K562 (cell line): ENCODE results near the gene NALCN. TPM values are rescaled to one million over a fixed set of nuclear protein-coding genes. Genes with fewer than 3 reads are reported as not detected.

ENCODE experiments used
- ATAC-seq: fragments of 200-7000 bp; cut with Tn5 transposase; 3 replicates; pipeline ENCODE4 v1.9.1; 2020; ENCODE audit warnings: moderate library complexity
- BruUV-seq: library from RNA; stranded (reverse); fragments of 400-500 nt; replicated peaks from 2 replicates; lab custom pipeline; 2021; lab: Mats Ljungman, UMichigan
- CTCF ChIA-PET: fragments of 300-600 bp; formaldehyde crosslinking; extraction: SDS; loops from one replicate; lab custom pipeline; 2021; ENCODE audit warnings: low intra/inter-chr PET ratio; lab: Yijun Ruan, JAX
- POLR2A ChIA-PET: fragments of 300-600, 350-650 bp; sonication (Branson Sonifier 250); formaldehyde crosslinking; extraction: SDS; loops from one replicate; lab custom pipeline; 2021; ENCODE audit warnings: antibody characterized with exemption, inconsistent platforms; lab: Yijun Ruan, JAX
- DNase-seq, 4 experiments: peaks; one replicate each; pipeline versions ENCODE4 v3.0.0 to v3.0.0-alpha.2; 2011 to 2018; ENCODE audit warnings: low spot score in 3 of 4, mixed read lengths in 3 of 4; ENCODE audit errors: extremely low read depth in 1 of 4
- FAIRE-seq: peaks from 2 replicates; lab custom pipeline; 2011; peaks lifted over from hg19 to GRCh38; lab: Jason Lieb, UNC
- H2AFZ ChIP-seq: 2 replicates; pipeline ENCODE4 v1.6.0; 2011; ENCODE audit warnings: low read depth, low read length, control low read depth, inconsistent platforms
- H3K27ac ChIP-seq: fragments of 200-600 bp; 3 replicates; pipeline ENCODE4 v1.8.0; 2011; ENCODE audit warnings: low read depth, mild to moderate bottlenecking, control low read depth, inconsistent platforms, low read length, moderate library complexity, mixed read lengths; ENCODE audit errors: extremely low read depth
- H3K27me3 ChIP-seq, 2 experiments: fragments of 300-600 bp in 1 of 2; 2 replicates in 1 of 2; 3 replicates in 1 of 2; pipeline versions ENCODE4 v1.6.0 to v1.8.0; 2011; ENCODE audit warnings: inconsistent platforms in 2 of 2, low read length in 2 of 2, mild to moderate bottlenecking in 1 of 2, mixed read lengths in 1 of 2, moderate library complexity in 1 of 2; ENCODE audit not compliant: control insufficient read depth in 2 of 2, insufficient read depth in 2 of 2
- H3K36me3 ChIP-seq: fragments of 300-600 bp; 3 replicates; pipeline ENCODE4 v1.8.0; 2011; ENCODE audit warnings: mild to moderate bottlenecking, low read length, inconsistent platforms; ENCODE audit not compliant: control insufficient read depth, insufficient read depth
- H3K4me1 ChIP-seq, 2 experiments: fragments of 200-600 bp in 1 of 2; replicated peaks in 1 of 2; 2 replicates in 1 of 2; 3 replicates in 1 of 2; pipeline versions ENCODE4 v1.5.1 to v1.8.0; 2011; ENCODE audit warnings: inconsistent platforms in 2 of 2, low read length in 2 of 2, mild to moderate bottlenecking in 1 of 2, mixed read lengths in 1 of 2, moderate library complexity in 1 of 2; ENCODE audit not compliant: control insufficient read depth in 2 of 2, insufficient read depth in 2 of 2
- H3K4me2 ChIP-seq: 2 replicates; pipeline ENCODE4 v1.6.1; 2011; ENCODE audit warnings: low read length, control low read depth, inconsistent platforms, mixed read lengths; ENCODE audit not compliant: insufficient read depth
- H3K4me3 ChIP-seq: fragments of 200-600 bp; sonication (generic), shearing (Covaris generic); 2 replicates; pipeline ENCODE4 v1.5.1; 2016; ENCODE audit warnings: control low read depth, inconsistent platforms
- H3K79me2 ChIP-seq: fragments of 200-600 bp; 3 replicates; pipeline ENCODE4 v1.8.0; 2011; ENCODE audit warnings: low read length, inconsistent platforms; ENCODE audit not compliant: control insufficient read depth, insufficient read depth
- H3K9ac ChIP-seq, 2 experiments: 2 replicates each; pipeline versions ENCODE4 v1.6.0 to v1.6.1; 2011; ENCODE audit warnings: low read depth in 2 of 2, low read length in 2 of 2, control low read depth in 1 of 2, inconsistent platforms in 1 of 2, mild to moderate bottlenecking in 1 of 2, mixed read lengths in 1 of 2; ENCODE audit not compliant: insufficient read depth in 1 of 2
- H3K9me1 ChIP-seq: one replicate; pipeline ENCODE4 v1.6.0; 2011; ENCODE audit warnings: inconsistent platforms, mild to moderate bottlenecking, low read length, moderate library complexity; ENCODE audit not compliant: control insufficient read depth, insufficient read depth
- H3K9me3 ChIP-seq: replicated peaks from 2 replicates; pipeline ENCODE4 v1.5.1; 2011; ENCODE audit warnings: low read depth, low read length, inconsistent platforms; ENCODE audit not compliant: control insufficient read depth, insufficient read depth
- H4K20me1 ChIP-seq: replicated peaks from 2 replicates; pipeline ENCODE4 v1.6.1; 2011; ENCODE audit warnings: low read length, inconsistent platforms, mixed read lengths; ENCODE audit not compliant: control insufficient read depth, insufficient read depth
- BRD9 ChIP-seq: fragments of 450-650 bp; IDR thresholded peaks from 2 replicates; pipeline ENCODE4 v1.6.1; 2018; ENCODE audit warnings: low read depth; ENCODE audit not compliant: partially characterized antibody
- CHAMP1 ChIP-seq: fragments of 450-650 bp; IDR thresholded peaks from 2 replicates; pipeline ENCODE4 v1.6.1; 2016; ENCODE audit warnings: mild to moderate bottlenecking
- CREB1 ChIP-seq, 2 experiments: sonication (generic) in 1 of 2; formaldehyde crosslinking in 1 of 2; IDR thresholded peaks; 2 replicates each; pipeline versions ENCODE4 v1.6.1 to v1.8.0; 2012 to 2022; ENCODE audit warnings: inconsistent platforms in 1 of 2, mild to moderate bottlenecking in 1 of 2, missing genetic modification reagents in 1 of 2, moderate library complexity in 1 of 2
- ELK1 ChIP-seq: sonication (generic); formaldehyde crosslinking; IDR thresholded peaks from 2 replicates; pipeline ENCODE4 v1.8.1; 2022; ENCODE audit warnings: missing genetic modification reagents
- EWSR1 ChIP-seq: fragments of 450-650 bp; IDR thresholded peaks from 2 replicates; pipeline ENCODE4 v1.6.1; 2018; ENCODE audit warnings: borderline replicate concordance, mild to moderate bottlenecking, low read depth, moderate library complexity; ENCODE audit not compliant: partially characterized antibody
- HOXB6 ChIP-seq: fragments of 250-450 bp; sonication (Bioruptor Pico); IDR thresholded peaks from 2 replicates; pipeline ENCODE4 v1.5.1; 2022; ENCODE audit warnings: mild to moderate bottlenecking, borderline replicate concordance
- L3MBTL2 ChIP-seq: fragments of 450-650 bp; IDR thresholded peaks from 2 replicates; pipeline ENCODE4 v1.6.1; 2016; ENCODE audit warnings: mild to moderate bottlenecking, moderate library complexity
- MTA2 ChIP-seq: fragments of 450-650 bp; IDR thresholded peaks from 2 replicates; pipeline ENCODE4 v1.6.1; 2016; ENCODE audit warnings: low read depth
- MXI1 ChIP-seq: IDR thresholded peaks from 2 replicates; pipeline ENCODE4 v1.6.1; 2011; ENCODE audit warnings: low read depth, mild to moderate bottlenecking, improper control_type of control experiment, low read length
- NFE2 ChIP-seq: IDR thresholded peaks from 2 replicates; pipeline ENCODE4 v1.6.1; 2014; ENCODE audit warnings: antibody characterized with exemption, low read depth
- PHTF2 ChIP-seq: fragments of 250-450 bp; sonication (Bioruptor Pico); IDR thresholded peaks from 2 replicates; pipeline ENCODE4 v1.5.0; 2021; ENCODE audit warnings: mild to moderate bottlenecking
- PYGO2 ChIP-seq: fragments of 450-650 bp; IDR thresholded peaks from 2 replicates; pipeline ENCODE4 v1.6.1; 2016; ENCODE audit warnings: mild to moderate bottlenecking, missing genetic modification characterization, moderate library complexity, missing compliant biosample characterization
- SIN3B ChIP-seq: fragments of 450-650 bp; IDR thresholded peaks from 2 replicates; pipeline ENCODE4 v1.6.1; 2017; ENCODE audit warnings: low read depth, mild to moderate bottlenecking, moderate library complexity
- TCF3 ChIP-seq: sonication (generic); formaldehyde crosslinking; IDR thresholded peaks from 2 replicates; pipeline ENCODE4 v1.4.0; 2020; ENCODE audit warnings: mild to moderate bottlenecking, missing genetic modification reagents
- ZNF134 ChIP-seq: fragments of 250-450 bp; sonication (Bioruptor Pico); conservative IDR thresholded peaks from 2 replicates; pipeline ENCODE4 v1.4.0; 2020
- ZNF217 ChIP-seq: sonication (generic); formaldehyde crosslinking; IDR thresholded peaks from 2 replicates; pipeline ENCODE4 v1.8.0; 2022; ENCODE audit warnings: mild to moderate bottlenecking, missing genetic modification reagents
- ZNF76 ChIP-seq: fragments of 250-450 bp; sonication (Bioruptor Pico); IDR thresholded peaks from 2 replicates; pipeline ENCODE4 v1.4.0; 2020; ENCODE audit warnings: mild to moderate bottlenecking, moderate library complexity, borderline replicate concordance
- whole genome bisulfite sequencing: fragments of 100-300 bp; shearing (Covaris generic); methylation state at CpG from one replicate; pipeline ENCODE4 v1.1.6; 2016; ENCODE audit warnings: low coverage, mixed read lengths; ENCODE audit not compliant: insufficient coverage; ENCODE audit errors: missing lambda C conversion rate; 5-methylcytosine and 5-hydroxymethylcytosine counted together
- in situ Hi-C: fragments of 300-500 bp; cut with MboI; formaldehyde crosslinking; loops from 4 replicates; pipeline ENCODE4 v1.15.0; 2018; ENCODE audit warnings: inconsistent platforms, mixed read lengths
- intact Hi-C: fragments of 100-400 bp; cut with micrococcal nuclease; formaldehyde crosslinking; loops from 2 replicates; pipeline ENCODE4 v1.14.2; 2022
- polyA plus RNA-seq, 8 experiments: library from polyadenylated mRNA; depleted of rRNA in 4 of 8; stranded (reverse) in 5 of 8; unstranded in 3 of 8; fragments of >200 nt; fragmentation: Nextera tagmentation in 2 of 8; fragmentation: Illumina TruSeq in 1 of 8; extraction: Ambion mirVana in 2 of 8; extraction: Trizol in 1 of 8; gene quantifications; 2 replicates each; pipeline versions ENCODE4 v1.2.1 to v1.2.3, GENCODE V29; 2011 to 2014; ENCODE audit warnings: inconsistent platforms in 1 of 8, missing spikeins in 1 of 8
- total RNA-seq, 7 experiments: library from RNA; depleted of rRNA in 6 of 7; stranded (reverse); fragments of >200 nt in 6 of 7; fragmentation: Illumina TruSeq in 2 of 7; extraction: Trizol in 2 of 7; gene quantifications; 2 replicates each; pipeline versions ENCODE4 v1.2.1 to v1.2.3, GENCODE V29; 2011 to 2021; ENCODE audit warnings: low replicate concordance in 1 of 7
- TF ChIP-seq, protein P1 (sequence below): fragments of 250-450 bp; sonication (Bioruptor Pico); IDR thresholded peaks from 2 replicates; pipeline ENCODE4 v1.5.0; 2021; ENCODE audit warnings: mild to moderate bottlenecking, moderate library complexity

NALCN gene
- total and polyA plus RNA-seq, 9 of the 15 experiments (the other 6 are each of a cell fraction or from before 2014, with no cell fraction given) = not detected

- ATAC-seq (no peak), FAIRE-seq (no peak), DNase-seq (no peak)
- Histone ChIP-seq H3K9ac (no peak overlapping the region), H3K4me1 (no peaks in the 10 kb centered on the region), H3K4me2 (no peak overlapping the region), H3K27ac (no peak overlapping the region), H4K20me1 (no peaks in the 10 kb centered on the region), H3K36me3 (no peaks in the 10 kb centered on the region), H3K9me3 (no peaks in the 10 kb centered on the region), H3K4me3 (no peak overlapping the region), H3K9me1 (no peaks in the 10 kb centered on the region), H2AFZ (no peak overlapping the region), H3K79me2 (no peaks in the 10 kb centered on the region), H3K27me3 (no peaks in the 10 kb centered on the region)
- POLR2A ChIA-PET = no interaction called here
- intact Hi-C loops = no loop called here
- WGBS = 0% methylated on average over 3 of the region's 3 CpGs
- no TSS peak for BruUV-seq
- in situ Hi-C loops = loop anchor here (5.0 kb wide), 1 partner anchor 79 kb away; no protein-coding TSS in a partner anchor
- CTCF ChIA-PET = no interaction called here
- TF ChIP-seq PHTF2 (CRISPR knock-in tag) (no peak), HOXB6 (CRISPR knock-in tag) (no peak), CREB1 (IDR thresholded peaks at IDR 0.05) (no peak), CREB1 (CRISPR knock-in tag; IDR thresholded peaks at IDR 0.05) (no peak), ZNF134 (CRISPR knock-in tag) (no peak), TCF3 (CRISPR knock-in tag) (no peak), EWSR1 (no peak), PYGO2 (tag) (no peak), CHAMP1 (no peak), ZNF217 (CRISPR knock-in tag) (no peak), NFE2 (no peak), MXI1 (no peak), MTA2 (no peak), ELK1 (CRISPR knock-in tag) (no peak), BRD9 (no peak), SIN3B (no peak), ZNF76 (CRISPR knock-in tag) (no peak), L3MBTL2 (no peak)
- TF ChIP-seq, protein P1, sequence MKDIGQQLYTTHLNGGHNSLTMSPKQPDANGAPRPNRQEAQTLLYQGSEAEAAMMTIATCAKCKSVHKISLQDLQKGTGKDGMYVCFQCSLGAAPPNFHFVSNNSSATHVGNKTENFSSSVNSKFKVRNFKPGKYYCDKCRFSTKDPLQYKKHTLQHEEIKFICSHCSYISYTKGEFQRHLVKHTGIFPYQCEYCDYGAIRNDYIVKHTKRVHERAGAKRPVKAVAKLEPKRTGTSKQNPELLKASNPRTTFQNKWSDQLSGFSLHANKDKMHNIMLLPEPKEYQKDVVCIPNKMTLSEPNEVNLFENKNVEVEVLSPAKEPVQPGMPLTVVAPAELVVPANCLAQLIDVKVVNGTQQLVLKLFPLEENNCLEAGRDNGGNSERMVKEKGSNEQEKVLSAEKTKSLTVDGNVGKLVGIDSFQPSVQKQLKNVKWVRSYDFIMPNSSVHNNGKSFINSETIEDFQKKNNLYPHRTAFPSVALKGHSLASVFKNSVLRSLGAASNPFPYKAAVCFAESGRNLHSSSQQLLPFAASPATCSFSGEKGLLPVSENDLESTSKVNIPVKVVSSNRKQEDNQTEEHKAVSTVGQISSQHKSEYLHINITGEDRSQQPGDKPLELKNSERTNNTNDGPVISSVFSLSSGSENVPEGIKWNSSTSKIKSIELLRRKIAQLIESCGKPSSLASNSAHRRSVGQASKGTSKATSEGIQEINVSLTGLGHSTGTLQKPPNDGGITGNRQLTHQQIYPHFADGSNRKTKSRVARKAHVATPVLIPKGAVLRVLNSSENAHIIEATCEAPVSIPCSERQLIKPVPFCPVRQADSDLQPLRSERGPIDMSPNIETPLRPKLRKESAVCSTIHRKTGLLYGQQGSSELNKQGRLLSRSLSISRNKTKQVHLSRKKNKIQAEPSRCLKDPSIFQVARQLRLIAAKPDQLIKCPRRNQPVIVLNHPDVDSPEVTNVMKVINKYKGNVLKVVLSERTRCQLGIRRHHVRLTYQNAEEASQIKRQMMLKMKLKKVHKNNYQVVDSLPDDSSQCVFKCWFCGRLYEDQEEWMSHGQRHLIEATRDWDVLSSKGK (CRISPR knock-in tag) = no peak
Measured at GRCh38 chr13:101327871-101328270, 88.4 kb downstream of the NALCN start.
